Measurements from ENCODE around the gene GTSF1L. TPM values are rescaled to one million over a fixed set of nuclear protein-coding genes. Genes with fewer than 3 reads are reported as not detected.

Gene GTSF1L
- not detected for polyA plus RNA-seq
- long read RNA-seq, donor 1: 0 reads
- long read RNA-seq, donor 2: 0 reads
- long read RNA-seq, donor 3: 0 reads
- long read RNA-seq, donor 4: 0 reads
- long read RNA-seq, donor 5: 0 reads
- long read RNA-seq, donor 6: 0 reads
- long read RNA-seq, donor 7: 0 reads
- long read RNA-seq, donor 8: 0 reads
- long read RNA-seq, donor 9: 0 reads
- long read RNA-seq, donor 10: 0 reads
- long read RNA-seq, donor 11: 0 reads

GRCh38 chr20:43726811-43727338 lies at the start of gene GTSF1L:
Gene GTSF1L, minus strand, starts transcription at chr20:43727002. Its CDS starts 308 bp downstream, at chr20:43726694.
- H3K4me1 ChIP-seq (ENCODE audit: control insufficient read depth, insufficient read depth, low read length): no peaks in the 10 kb centered on the region
- H3K27ac ChIP-seq (ENCODE audit: low read length): no peak within 1 kb of the TSS
- no peaks in the 10 kb centered on the region for H3K36me3 ChIP-seq (ENCODE audit: control insufficient read depth, insufficient read depth, low read length)
- no peak within 1 kb of the TSS for H3K4me3 ChIP-seq (ENCODE audit: low read length)
- no CpG with 5 or more reads among the region's 11 CpGs for WGBS (ENCODE audit: insufficient coverage, low lambda C conversion rate)
- no peak for DNase-seq
- peaks cover 2% of the 10 kb centered on the region for H3K27me3 ChIP-seq (ENCODE audit: control insufficient read depth, insufficient read depth, low read length)
- no peaks in the 10 kb centered on the region for H3K9me3 ChIP-seq (ENCODE audit: control insufficient read depth, low read depth, low read length)

GRCh38 chr20:43774754-43775153 lies 48.0 kb upstream of the GTSF1L start:
- no peaks in the 10 kb centered on the region for H3K9me3 ChIP-seq (ENCODE audit: control insufficient read depth, low read depth, low read length)
- no peaks in the 10 kb centered on the region for H3K4me1 ChIP-seq (ENCODE audit: control insufficient read depth, insufficient read depth, low read length)
- DNase-seq: no peak
- 94% methylated on average over 2 of the region's 10 CpGs for WGBS (ENCODE audit: insufficient coverage, low lambda C conversion rate)
- no peak overlapping the region for H3K27ac ChIP-seq (ENCODE audit: low read length)
- H3K27me3 ChIP-seq (ENCODE audit: control insufficient read depth, insufficient read depth, low read length): no peaks in the 10 kb centered on the region
- H3K36me3 ChIP-seq (ENCODE audit: control insufficient read depth, insufficient read depth, low read length): no peaks in the 10 kb centered on the region
- H3K4me3 ChIP-seq (ENCODE audit: low read length): no peak overlapping the region

- no peaks in the 10 kb centered on the region for H3K4me1 ChIP-seq (ENCODE audit: control insufficient read depth, insufficient read depth, low read length)
- no peaks in the 10 kb centered on the region for H3K36me3 ChIP-seq (ENCODE audit: control insufficient read depth, insufficient read depth, low read length)
- peaks cover 12% of the 10 kb centered on the region for H3K27me3 ChIP-seq (ENCODE audit: control insufficient read depth, insufficient read depth, low read length)
- no peak for DNase-seq
- no peak overlapping the region for H3K4me3 ChIP-seq (ENCODE audit: low read length)
- no peak overlapping the region for H3K27ac ChIP-seq (ENCODE audit: low read length)
- no peaks in the 10 kb centered on the region for H3K9me3 ChIP-seq (ENCODE audit: control insufficient read depth, low read depth, low read length)
- WGBS (ENCODE audit: insufficient coverage, low lambda C conversion rate): no CpG with 5 or more reads among the region's 9 CpGs
Observed at GRCh38 chr20:43771503-43772190, 44.8 kb upstream of the GTSF1L start.

- peaks cover 17% of the 10 kb centered on the region for H3K27me3 ChIP-seq (ENCODE audit: control insufficient read depth, insufficient read depth, low read length)
- H3K27ac ChIP-seq (ENCODE audit: low read length): no peak overlapping the region
- no peak overlapping the region for H3K4me3 ChIP-seq (ENCODE audit: low read length)
- H3K9me3 ChIP-seq (ENCODE audit: control insufficient read depth, low read depth, low read length): no peaks in the 10 kb centered on the region
- no peak for DNase-seq
- WGBS (ENCODE audit: insufficient coverage, low lambda C conversion rate): 50% methylated on average over 1 of the region's 3 CpGs
- no peaks in the 10 kb centered on the region for H3K36me3 ChIP-seq (ENCODE audit: control insufficient read depth, insufficient read depth, low read length)
- H3K4me1 ChIP-seq (ENCODE audit: control insufficient read depth, insufficient read depth, low read length): no peaks in the 10 kb centered on the region
Observed at GRCh38 chr20:43770342-43770741, 43.5 kb upstream of the GTSF1L start.

GRCh38 chr20:43767686-43768474 lies 41.1 kb upstream of the GTSF1L start:
- no peak for DNase-seq
- H3K36me3 ChIP-seq (ENCODE audit: control insufficient read depth, insufficient read depth, low read length): no peaks in the 10 kb centered on the region
- no peak overlapping the region for H3K4me3 ChIP-seq (ENCODE audit: low read length)
- no peaks in the 10 kb centered on the region for H3K9me3 ChIP-seq (ENCODE audit: control insufficient read depth, low read depth, low read length)
- H3K27me3 ChIP-seq (ENCODE audit: control insufficient read depth, insufficient read depth, low read length): peaks cover 17% of the 10 kb centered on the region
- no peak overlapping the region for H3K27ac ChIP-seq (ENCODE audit: low read length)
- no CpG with 5 or more reads among the region's 5 CpGs for WGBS (ENCODE audit: insufficient coverage, low lambda C conversion rate)
- no peaks in the 10 kb centered on the region for H3K4me1 ChIP-seq (ENCODE audit: control insufficient read depth, insufficient read depth, low read length)

GRCh38 chr20:43766917-43767316 lies 40.1 kb upstream of the GTSF1L start:
- Histone ChIP-seq H3K36me3 (ENCODE audit: control insufficient read depth, insufficient read depth, low read length) (no peaks in the 10 kb centered on the region), H3K27me3 (ENCODE audit: control insufficient read depth, insufficient read depth, low read length) (peaks cover 17% of the 10 kb centered on the region), H3K4me1 (ENCODE audit: control insufficient read depth, insufficient read depth, low read length) (no peaks in the 10 kb centered on the region), H3K9me3 (ENCODE audit: control insufficient read depth, low read depth, low read length) (no peaks in the 10 kb centered on the region), H3K27ac (ENCODE audit: low read length) (no peak overlapping the region), H3K4me3 (ENCODE audit: low read length) (no peak overlapping the region)
- DNase-seq: no peak
- no CpG with 5 or more reads among the region's 9 CpGs for WGBS (ENCODE audit: insufficient coverage, low lambda C conversion rate)

GRCh38 chr20:43766385-43766784 lies 39.6 kb upstream of the GTSF1L start:
- no peak overlapping the region for H3K4me3 ChIP-seq (ENCODE audit: low read length)
- DNase-seq: no peak
- WGBS (ENCODE audit: insufficient coverage, low lambda C conversion rate): 100% methylated on average over 1 of the region's 6 CpGs
- no peaks in the 10 kb centered on the region for H3K9me3 ChIP-seq (ENCODE audit: control insufficient read depth, low read depth, low read length)
- H3K4me1 ChIP-seq (ENCODE audit: control insufficient read depth, insufficient read depth, low read length): no peaks in the 10 kb centered on the region
- H3K27ac ChIP-seq (ENCODE audit: low read length): no peak overlapping the region
- H3K36me3 ChIP-seq (ENCODE audit: control insufficient read depth, insufficient read depth, low read length): no peaks in the 10 kb centered on the region
- peaks cover 17% of the 10 kb centered on the region for H3K27me3 ChIP-seq (ENCODE audit: control insufficient read depth, insufficient read depth, low read length)

GRCh38 chr20:43765916-43766315 lies 39.1 kb upstream of the GTSF1L start:
- H3K9me3 ChIP-seq (ENCODE audit: control insufficient read depth, low read depth, low read length): no peaks in the 10 kb centered on the region
- peaks cover 17% of the 10 kb centered on the region for H3K27me3 ChIP-seq (ENCODE audit: control insufficient read depth, insufficient read depth, low read length)
- H3K27ac ChIP-seq (ENCODE audit: low read length): no peak overlapping the region
- no peak for DNase-seq
- no peaks in the 10 kb centered on the region for H3K4me1 ChIP-seq (ENCODE audit: control insufficient read depth, insufficient read depth, low read length)
- 53% methylated on average over 2 of the region's 7 CpGs for WGBS (ENCODE audit: insufficient coverage, low lambda C conversion rate)
- no peaks in the 10 kb centered on the region for H3K36me3 ChIP-seq (ENCODE audit: control insufficient read depth, insufficient read depth, low read length)
- H3K4me3 ChIP-seq (ENCODE audit: low read length): no peak overlapping the region

- Histone ChIP-seq H3K4me1 (ENCODE audit: control insufficient read depth, insufficient read depth, low read length) (no peaks in the 10 kb centered on the region), H3K9me3 (ENCODE audit: control insufficient read depth, low read depth, low read length) (no peaks in the 10 kb centered on the region), H3K27me3 (ENCODE audit: control insufficient read depth, insufficient read depth, low read length) (peaks cover 16% of the 10 kb centered on the region), H3K36me3 (ENCODE audit: control insufficient read depth, insufficient read depth, low read length) (no peaks in the 10 kb centered on the region), H3K4me3 (ENCODE audit: low read length) (no peak overlapping the region), H3K27ac (ENCODE audit: low read length) (no peak overlapping the region)
- no peak for DNase-seq
- no CpG with 5 or more reads among the region's 7 CpGs for WGBS (ENCODE audit: insufficient coverage, low lambda C conversion rate)
Observed at GRCh38 chr20:43762911-43763310, 36.1 kb upstream of the GTSF1L start.
